ENCODE measurements around the gene ZNF346.

The ZNF346 gene

GRCh38 chr5:177094224-177095087 is 72.0 kb downstream of the ZNF346 start:
- no peak for DNase-seq (ENCODE audit: low read depth in 3 of 3)

GRCh38 chr5:177095088-177095669 is 72.7 kb downstream of the ZNF346 start:
- no peak for DNase-seq (ENCODE audit: low read depth in 3 of 3)

- no peak for DNase-seq (ENCODE audit: low read depth in 3 of 3)
These were observed 73.9 kb downstream of the ZNF346 start for GRCh38 chr5:177096162-177097015.

- DNase-seq (ENCODE audit: low read depth in 3 of 3) = no peak
These were observed 74.8 kb downstream of the ZNF346 start for GRCh38 chr5:177097016-177097985.

GRCh38 chr5:177098120-177098469 is 75.6 kb downstream of the ZNF346 start:
- DNase-seq (ENCODE audit: low read depth in 3 of 3) = no peak

- no peak for DNase-seq (ENCODE audit: low read depth in 3 of 3)
These were observed 76.1 kb downstream of the ZNF346 start for GRCh38 chr5:177098470-177099141.

- DNase-seq (ENCODE audit: low read depth in 3 of 3) = no peak
These were observed 77.1 kb downstream of the ZNF346 start for GRCh38 chr5:177099422-177100093.

- no peak for DNase-seq (ENCODE audit: low read depth in 3 of 3)
These were observed 78.2 kb downstream of the ZNF346 start for GRCh38 chr5:177100714-177101121.

GRCh38 chr5:177103523-177104253 is 81.2 kb downstream of the ZNF346 start:
- no peak for DNase-seq (ENCODE audit: low read depth in 3 of 3)

- DNase-seq (ENCODE audit: low read depth in 3 of 3) = no peak
These were observed 83.4 kb downstream of the ZNF346 start for GRCh38 chr5:177105691-177106476.

- DNase-seq (ENCODE audit: low read depth in 3 of 3) = no peak
These were observed 84.7 kb downstream of the ZNF346 start for GRCh38 chr5:177107159-177107558.

GRCh38 chr5:177109810-177110209 is 87.3 kb downstream of the ZNF346 start:
- DNase-seq (ENCODE audit: low read depth in 3 of 3) = no peak

GRCh38 chr5:177111720-177112394 is 89.4 kb downstream of the ZNF346 start:
- DNase-seq (ENCODE audit: low read depth in 3 of 3) = peak in 2 of 3 experiments; percentile 29 to 61

GRCh38 chr5:177112589-177113220 is 90.2 kb downstream of the ZNF346 start:
- no peak for DNase-seq (ENCODE audit: low read depth in 3 of 3)

GRCh38 chr5:177113566-177114424 is 91.3 kb downstream of the ZNF346 start:
- peak; percentile 53 to 74 (median 57) for DNase-seq (ENCODE audit: low read depth in 3 of 3)

GRCh38 chr5:177116631-177117373 is 94.3 kb downstream of the ZNF346 start:
- peak; percentile 70 to 88 (median 72) for DNase-seq (ENCODE audit: low read depth in 3 of 3)

All from stimulated activated CD4-positive, alpha-beta T cell treated with anti-CD3 and anti-CD28 coated beads, TNF-alpha, amount 100 ng/mL, for 24 hours (primary cell).